ENCODE measurements around the gene MACROD1. TPM values are rescaled to one million over a fixed set of nuclear protein-coding genes. Genes with fewer than 3 reads are reported as not detected.

The MACROD1 gene
- total and polyA plus RNA-seq, 2 of the 13 experiments (the other 11 are each of a cell fraction or from before 2014, with no cell fraction given): 23.1 to 34.5 TPM

DNA sequence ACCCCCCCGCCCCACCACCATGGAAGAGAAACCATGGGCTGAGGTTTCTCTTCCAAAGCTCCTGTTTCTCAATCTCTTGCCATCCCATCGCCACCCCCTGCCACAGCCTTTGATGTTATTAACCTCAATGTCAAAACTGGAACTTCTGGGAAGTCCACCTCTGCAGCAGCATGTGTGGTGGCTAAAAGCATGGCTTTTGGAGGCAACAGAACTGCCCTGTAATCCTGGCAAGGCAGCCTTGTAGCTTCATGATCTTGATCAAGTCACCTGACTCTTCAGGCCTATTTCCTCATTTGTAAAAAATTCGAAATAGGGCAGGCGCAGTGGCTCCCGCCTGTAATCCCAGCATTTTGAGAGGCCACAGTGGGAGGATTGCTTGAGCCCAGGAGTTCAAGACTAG is 195.0 kb downstream of the MACROD1 start (continued):
- TF ChIP-seq, protein P1, sequence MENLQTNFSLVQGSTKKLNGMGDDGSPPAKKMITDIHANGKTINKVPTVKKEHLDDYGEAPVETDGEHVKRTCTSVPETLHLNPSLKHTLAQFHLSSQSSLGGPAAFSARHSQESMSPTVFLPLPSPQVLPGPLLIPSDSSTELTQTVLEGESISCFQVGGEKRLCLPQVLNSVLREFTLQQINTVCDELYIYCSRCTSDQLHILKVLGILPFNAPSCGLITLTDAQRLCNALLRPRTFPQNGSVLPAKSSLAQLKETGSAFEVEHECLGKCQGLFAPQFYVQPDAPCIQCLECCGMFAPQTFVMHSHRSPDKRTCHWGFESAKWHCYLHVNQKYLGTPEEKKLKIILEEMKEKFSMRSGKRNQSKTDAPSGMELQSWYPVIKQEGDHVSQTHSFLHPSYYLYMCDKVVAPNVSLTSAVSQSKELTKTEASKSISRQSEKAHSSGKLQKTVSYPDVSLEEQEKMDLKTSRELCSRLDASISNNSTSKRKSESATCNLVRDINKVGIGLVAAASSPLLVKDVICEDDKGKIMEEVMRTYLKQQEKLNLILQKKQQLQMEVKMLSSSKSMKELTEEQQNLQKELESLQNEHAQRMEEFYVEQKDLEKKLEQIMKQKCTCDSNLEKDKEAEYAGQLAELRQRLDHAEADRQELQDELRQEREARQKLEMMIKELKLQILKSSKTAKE (CRISPR knock-in tag; IDR thresholded peaks at IDR 0.05; ENCODE audit: borderline replicate concordance): no peak
- TF ChIP-seq CBX2 (IDR thresholded peaks at IDR 0.05; ENCODE audit: low read depth, low read length) (no peak), CBX2 (CRISPR knock-in tag; IDR thresholded peaks at IDR 0.05; ENCODE audit: low read depth) (no peak), ZFP41 (CRISPR knock-in tag; IDR thresholded peaks at IDR 0.05; ENCODE audit: borderline replicate concordance) (no peak), ZNF331 (CRISPR knock-in tag; IDR thresholded peaks at IDR 0.05) (no peak), ZNF83 (CRISPR knock-in tag; IDR thresholded peaks at IDR 0.05; ENCODE audit: borderline replicate concordance) (no peak), SALL2 (CRISPR knock-in tag; IDR thresholded peaks at IDR 0.05) (no peak), ZSCAN29 (CRISPR knock-in tag; conservative IDR thresholded peaks at IDR 0.05) (no peak), GMEB2 (CRISPR knock-in tag; IDR thresholded peaks at IDR 0.05; ENCODE audit: low read depth) (no peak), PRDM10 (CRISPR knock-in tag; IDR thresholded peaks at IDR 0.05; ENCODE audit: low read depth) (no peak), SOX13 (IDR thresholded peaks at IDR 0.05) (no peak), SOX13 (CRISPR knock-in tag; conservative IDR thresholded peaks at IDR 0.05 in 1 of 2, IDR thresholded peaks at IDR 0.05 in 1 of 2) (no peak), AHDC1 (CRISPR knock-in tag; IDR thresholded peaks at IDR 0.05; ENCODE audit: borderline replicate concordance) (no peak), STAT5B (CRISPR knock-in tag; IDR thresholded peaks at IDR 0.05) (no peak)
- TF ChIP-seq, protein P2, sequence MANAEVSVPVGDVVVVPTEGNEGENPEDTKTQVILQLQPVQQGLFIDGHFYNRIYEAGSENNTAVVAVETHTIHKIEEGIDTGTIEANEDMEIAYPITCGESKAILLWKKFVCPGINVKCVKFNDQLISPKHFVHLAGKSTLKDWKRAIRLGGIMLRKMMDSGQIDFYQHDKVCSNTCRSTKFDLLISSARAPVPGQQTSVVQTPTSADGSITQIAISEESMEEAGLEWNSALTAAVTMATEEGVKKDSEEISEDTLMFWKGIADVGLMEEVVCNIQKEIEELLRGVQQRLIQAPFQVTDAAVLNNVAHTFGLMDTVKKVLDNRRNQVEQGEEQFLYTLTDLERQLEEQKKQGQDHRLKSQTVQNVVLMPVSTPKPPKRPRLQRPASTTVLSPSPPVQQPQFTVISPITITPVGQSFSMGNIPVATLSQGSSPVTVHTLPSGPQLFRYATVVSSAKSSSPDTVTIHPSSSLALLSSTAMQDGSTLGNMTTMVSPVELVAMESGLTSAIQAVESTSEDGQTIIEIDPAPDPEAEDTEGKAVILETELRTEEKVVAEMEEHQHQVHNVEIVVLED (CRISPR knock-in tag; IDR thresholded peaks at IDR 0.05; ENCODE audit: borderline replicate concordance): no peak

Data from HepG2 (cell line).